D721Med (cell line): ENCODE measurements around the gene WDR70.
"Not testable (repeated sequence)": the region's sequence is repeated elsewhere in the genome, so short reads cannot be mapped to it uniquely, and the experiment has no call there.

Experiments used
- DNase-seq: peaks from one replicate; pipeline ENCODE4 v3.0.0; 2011; ENCODE audit warnings: low spot score; ENCODE audit not compliant: insufficient read length
- FAIRE-seq: peaks from 2 replicates; lab custom pipeline; 2011; peaks lifted over from hg19 to GRCh38; lab: Jason Lieb, UNC
- TF ChIP-seq, protein P1 (sequence below): IDR thresholded peaks from 2 replicates; pipeline ENCODE4 v1.5.1; 2012; ENCODE audit warnings: mild to moderate bottlenecking, control low read depth; ENCODE audit not compliant: insufficient read depth; ENCODE audit errors: missing control alignments

Gene WDR70

GRCh38 chr5:37601163-37601562, 222.0 kb downstream of the WDR70 start:
- DNase-seq (no peak), FAIRE-seq (no peak)
- TF ChIP-seq, protein P1, sequence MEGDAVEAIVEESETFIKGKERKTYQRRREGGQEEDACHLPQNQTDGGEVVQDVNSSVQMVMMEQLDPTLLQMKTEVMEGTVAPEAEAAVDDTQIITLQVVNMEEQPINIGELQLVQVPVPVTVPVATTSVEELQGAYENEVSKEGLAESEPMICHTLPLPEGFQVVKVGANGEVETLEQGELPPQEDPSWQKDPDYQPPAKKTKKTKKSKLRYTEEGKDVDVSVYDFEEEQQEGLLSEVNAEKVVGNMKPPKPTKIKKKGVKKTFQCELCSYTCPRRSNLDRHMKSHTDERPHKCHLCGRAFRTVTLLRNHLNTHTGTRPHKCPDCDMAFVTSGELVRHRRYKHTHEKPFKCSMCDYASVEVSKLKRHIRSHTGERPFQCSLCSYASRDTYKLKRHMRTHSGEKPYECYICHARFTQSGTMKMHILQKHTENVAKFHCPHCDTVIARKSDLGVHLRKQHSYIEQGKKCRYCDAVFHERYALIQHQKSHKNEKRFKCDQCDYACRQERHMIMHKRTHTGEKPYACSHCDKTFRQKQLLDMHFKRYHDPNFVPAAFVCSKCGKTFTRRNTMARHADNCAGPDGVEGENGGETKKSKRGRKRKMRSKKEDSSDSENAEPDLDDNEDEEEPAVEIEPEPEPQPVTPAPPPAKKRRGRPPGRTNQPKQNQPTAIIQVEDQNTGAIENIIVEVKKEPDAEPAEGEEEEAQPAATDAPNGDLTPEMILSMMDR: no peak

DNA sequence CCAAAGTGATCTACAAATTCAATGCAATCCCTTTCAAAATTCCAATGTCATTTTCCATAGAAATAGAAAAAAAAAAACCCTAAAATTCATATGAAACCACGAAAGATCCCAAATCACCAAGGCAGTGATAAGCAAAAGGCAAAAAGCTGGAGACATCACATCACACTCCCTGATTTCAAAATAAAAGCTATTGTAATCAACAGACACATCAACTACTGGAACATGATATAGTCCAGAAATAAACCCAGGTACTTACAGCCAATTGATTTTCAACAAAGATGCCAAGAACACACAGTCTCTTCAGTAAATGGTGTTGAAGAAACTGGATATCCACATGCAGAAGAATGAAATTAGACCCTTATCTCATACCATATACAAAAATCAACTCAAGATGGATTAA, 224.0 kb downstream of the WDR70 start:
- no peak for FAIRE-seq
- TF ChIP-seq, protein P1: no peak
- no peak for DNase-seq

DNA sequence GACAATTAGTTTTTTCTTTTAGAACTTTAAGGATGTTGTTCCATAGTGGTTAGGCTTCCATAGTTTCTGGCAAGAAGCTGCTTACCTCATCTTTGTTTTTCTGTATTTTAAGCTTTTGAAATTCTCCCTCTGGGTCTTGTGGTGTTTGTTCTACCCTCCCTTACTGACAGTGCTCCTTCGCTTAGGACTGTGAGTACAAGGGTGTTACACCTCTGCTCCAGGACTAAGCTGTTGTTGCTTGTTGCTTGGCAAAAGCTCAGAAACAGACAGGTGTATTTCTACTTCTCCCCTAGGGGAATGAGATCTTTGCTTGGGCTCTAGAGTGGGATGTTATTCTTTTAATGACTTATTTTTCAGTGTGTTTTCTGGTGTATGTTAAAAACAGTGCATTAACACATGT, 225.2 kb downstream of the WDR70 start:
- no peak for FAIRE-seq
- TF ChIP-seq, protein P1: no peak
- DNase-seq: no peak

GRCh38 chr5:37606148-37606547, 227.0 kb downstream of the WDR70 start:
- TF ChIP-seq, protein P1: no peak
- DNase-seq (no peak), FAIRE-seq (no peak)

DNA sequence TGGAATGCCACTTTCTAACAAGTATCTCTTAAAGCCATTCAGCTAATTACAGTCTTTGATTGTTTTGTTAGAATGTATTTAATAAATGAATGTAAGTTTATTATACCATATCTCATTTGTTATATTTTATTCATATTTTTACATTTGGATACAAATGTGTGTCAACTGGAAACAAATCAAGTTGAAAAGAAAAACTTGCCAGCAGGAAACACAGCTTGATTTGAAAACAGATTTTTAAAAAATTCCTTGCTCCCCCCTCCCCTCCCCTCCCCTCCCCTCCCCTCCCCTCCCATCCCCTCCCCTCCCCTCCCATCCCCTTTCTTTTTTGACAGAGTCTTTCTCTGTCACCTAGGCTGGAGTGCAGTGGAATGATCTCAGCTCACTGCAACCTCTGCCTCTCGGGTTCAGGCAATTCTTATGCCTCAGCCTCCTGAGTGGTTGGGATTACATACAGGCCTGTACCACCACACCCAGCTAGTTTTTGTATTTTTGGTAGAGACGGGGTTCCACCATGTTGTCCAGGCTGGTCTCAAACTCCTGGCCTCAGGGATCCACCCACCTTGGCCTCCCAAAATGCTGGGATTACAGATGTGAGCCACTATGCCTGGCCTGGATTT, 227.6 kb downstream of the WDR70 start:
- DNase-seq (no peak), FAIRE-seq (no peak)
- TF ChIP-seq, protein P1: no peak

GRCh38 chr5:37615184-37615583, 236.1 kb downstream of the WDR70 start:
- DNase-seq: no peak
- FAIRE-seq: no peak

GRCh38 chr5:37619353-37619752, 240.2 kb downstream of the WDR70 start:
- FAIRE-seq (no peak), DNase-seq (no peak)
- TF ChIP-seq, protein P1: no peak

More at GRCh38 chr5:37615184-37615583, 236.1 kb downstream of the WDR70 start:
- TF ChIP-seq, protein P1: no peak

DNA sequence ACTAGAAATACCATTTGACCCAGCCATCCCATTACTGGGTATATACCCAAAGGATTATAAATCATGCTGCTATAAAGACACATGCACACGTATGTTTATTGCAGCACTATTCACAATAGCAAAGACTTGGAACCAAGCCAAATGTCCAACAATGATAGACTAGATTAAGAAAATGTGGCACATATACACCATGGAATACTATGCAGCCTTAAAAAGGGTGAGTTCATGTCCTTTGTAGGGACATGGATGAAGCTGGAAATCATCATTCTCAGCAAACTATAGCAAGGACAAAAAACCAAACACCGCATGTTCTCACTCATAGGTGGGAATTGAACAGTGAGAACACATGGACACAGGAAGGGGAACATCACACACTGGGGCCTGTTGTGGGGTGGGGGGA, 243.2 kb downstream of the WDR70 start:
- not testable (repeated sequence) for DNase-seq, FAIRE-seq
